GM10266 (cell line): ENCODE data around the gene B3GNT8.
A peak's percentile ranks its signal among the peaks of the same experiment; 100 is the strongest.
"Not testable (repeated sequence)": the region's sequence is repeated elsewhere in the genome, so short reads cannot be mapped to it uniquely, and the experiment has no call there.

Experiments
- DNase-seq: peaks from one replicate; pipeline ENCODE4 v3.0.0; 2012; ENCODE audit errors: extremely low spot score
- TF ChIP-seq, protein P1 (sequence below): IDR thresholded peaks from 2 replicates; pipeline ENCODE4 v1.5.1; 2012; ENCODE audit warnings: mild to moderate bottlenecking, low read depth; ENCODE audit not compliant: control insufficient read depth, insufficient read depth; ENCODE audit errors: missing control alignments

Gene B3GNT8

DNA sequence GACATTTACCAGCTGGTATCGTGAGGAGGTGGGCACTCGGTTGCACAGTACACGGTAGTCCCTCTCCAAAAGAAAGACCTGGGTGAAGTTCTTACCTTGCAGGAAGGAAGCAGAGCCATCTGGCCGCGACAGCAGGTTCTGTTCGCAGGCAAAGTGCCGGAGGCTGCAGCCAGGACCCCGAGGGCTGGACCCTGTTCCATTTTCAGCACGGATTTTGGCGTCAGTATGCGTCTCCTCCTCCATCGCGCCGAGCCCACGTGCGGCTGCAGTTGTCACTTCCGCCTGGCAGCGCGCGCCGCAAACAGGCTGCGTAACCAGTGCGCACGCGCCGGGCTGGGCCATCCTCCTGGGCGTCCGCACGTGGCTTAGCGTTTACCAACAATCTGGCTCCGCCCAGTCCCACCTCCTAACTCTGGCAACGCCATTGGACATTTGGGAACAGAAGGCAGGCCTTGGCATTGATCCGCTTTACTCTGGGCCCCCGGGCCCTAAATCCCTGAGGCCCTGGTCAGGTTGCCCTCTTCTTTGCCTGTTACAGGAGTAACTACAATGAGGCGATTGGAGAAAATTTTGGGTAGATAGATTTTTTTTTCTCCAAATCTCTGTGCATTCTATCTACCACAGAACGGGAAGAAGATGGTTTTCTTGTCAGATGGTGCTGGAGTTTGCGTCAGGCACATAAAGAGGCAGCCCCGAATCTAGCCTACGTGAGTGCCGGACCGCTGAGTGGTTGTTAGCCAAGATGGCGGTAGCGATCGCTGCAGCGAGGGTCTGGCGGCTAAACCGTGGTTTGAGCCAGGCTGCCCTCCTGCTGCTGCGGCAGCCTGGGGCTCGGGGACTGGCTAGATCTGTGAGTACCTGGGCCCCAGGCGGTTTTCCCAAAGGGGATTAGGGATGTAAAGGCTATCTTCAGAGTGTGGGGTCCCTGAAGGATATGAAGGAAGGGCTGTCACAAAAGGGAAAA is 29.8 kb downstream of the B3GNT8 start, which contains the start of the genes BCKDHA and EXOSC5:
Gene BCKDHA, plus strand, starts transcription at position 733 of the 964 bp plus-strand sequence. Its CDS starts 10 bp downstream, at position 743.
Gene EXOSC5, minus strand, starts transcription at position 274 of the 964 bp plus-strand sequence. Its CDS starts 31 bp downstream, at position 243.
- peak; percentile 97 for DNase-seq
- TF ChIP-seq, protein P1, sequence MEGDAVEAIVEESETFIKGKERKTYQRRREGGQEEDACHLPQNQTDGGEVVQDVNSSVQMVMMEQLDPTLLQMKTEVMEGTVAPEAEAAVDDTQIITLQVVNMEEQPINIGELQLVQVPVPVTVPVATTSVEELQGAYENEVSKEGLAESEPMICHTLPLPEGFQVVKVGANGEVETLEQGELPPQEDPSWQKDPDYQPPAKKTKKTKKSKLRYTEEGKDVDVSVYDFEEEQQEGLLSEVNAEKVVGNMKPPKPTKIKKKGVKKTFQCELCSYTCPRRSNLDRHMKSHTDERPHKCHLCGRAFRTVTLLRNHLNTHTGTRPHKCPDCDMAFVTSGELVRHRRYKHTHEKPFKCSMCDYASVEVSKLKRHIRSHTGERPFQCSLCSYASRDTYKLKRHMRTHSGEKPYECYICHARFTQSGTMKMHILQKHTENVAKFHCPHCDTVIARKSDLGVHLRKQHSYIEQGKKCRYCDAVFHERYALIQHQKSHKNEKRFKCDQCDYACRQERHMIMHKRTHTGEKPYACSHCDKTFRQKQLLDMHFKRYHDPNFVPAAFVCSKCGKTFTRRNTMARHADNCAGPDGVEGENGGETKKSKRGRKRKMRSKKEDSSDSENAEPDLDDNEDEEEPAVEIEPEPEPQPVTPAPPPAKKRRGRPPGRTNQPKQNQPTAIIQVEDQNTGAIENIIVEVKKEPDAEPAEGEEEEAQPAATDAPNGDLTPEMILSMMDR = no peak

DNA sequence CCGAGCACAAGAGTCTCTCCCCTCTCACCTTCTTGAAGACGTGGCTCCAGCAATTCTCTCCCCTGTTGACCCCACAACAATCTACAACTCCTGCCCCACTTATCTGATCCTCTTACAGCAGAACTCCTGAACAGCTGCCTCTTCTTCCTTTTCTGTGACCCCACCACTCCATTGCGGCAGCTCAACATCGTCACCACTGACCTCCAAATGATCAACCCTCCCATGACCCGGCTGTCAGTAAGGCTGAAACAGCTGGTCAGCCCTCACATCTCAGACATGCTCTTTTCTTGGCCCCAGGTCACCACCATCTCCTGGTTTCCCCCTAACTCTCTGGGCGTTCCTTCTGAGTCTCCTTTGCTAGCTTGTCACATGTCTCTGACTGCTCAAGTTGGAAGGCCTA is 31.8 kb downstream of the B3GNT8 start:
- no peak for DNase-seq

DNA sequence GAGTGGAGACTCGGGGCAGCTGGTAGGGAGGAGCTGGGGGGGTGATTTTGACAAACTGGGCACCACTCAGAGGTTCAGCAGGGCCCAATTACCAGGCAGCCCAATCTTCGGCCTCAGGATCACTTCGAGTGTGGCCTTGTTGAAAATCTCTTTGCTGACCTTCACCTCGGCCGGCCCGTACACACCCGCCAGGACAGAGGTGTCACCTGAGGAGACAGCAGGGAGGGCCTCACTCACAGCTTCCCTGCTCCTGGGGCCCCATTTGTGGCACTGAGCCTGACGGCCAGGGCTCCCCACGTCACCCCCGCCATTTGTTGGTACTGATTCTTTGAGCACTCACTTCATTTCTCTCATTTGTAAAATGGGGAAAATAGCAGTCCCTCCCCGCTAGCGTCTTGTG is 34.4 kb downstream of the B3GNT8 start:
- TF ChIP-seq, protein P1 = no peak
- no peak for DNase-seq

More for the DNA sequence above, 31.8 kb downstream of the B3GNT8 start:
- TF ChIP-seq, protein P1 = no peak

DNA sequence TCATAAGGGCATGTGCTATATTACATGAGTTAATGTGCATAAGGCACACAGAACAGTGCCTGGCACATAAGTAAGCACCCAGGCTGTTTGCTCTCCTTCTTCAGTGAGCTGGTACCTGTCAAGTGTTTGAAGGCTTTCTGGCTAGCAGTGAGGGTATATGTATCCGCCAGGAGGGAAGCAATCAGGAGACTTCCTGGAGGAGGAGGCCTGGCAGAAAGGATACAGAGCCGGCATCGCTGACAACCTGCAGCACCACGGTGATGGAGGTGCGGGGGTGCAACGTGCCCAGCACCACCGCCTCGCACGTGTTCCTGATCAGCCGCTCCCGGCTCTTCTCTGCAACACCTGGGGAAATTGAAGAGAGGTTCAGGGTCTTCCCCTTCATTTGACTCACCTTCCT is 35.6 kb downstream of the B3GNT8 start:
- DNase-seq = no peak
- TF ChIP-seq, protein P1 = no peak

DNA sequence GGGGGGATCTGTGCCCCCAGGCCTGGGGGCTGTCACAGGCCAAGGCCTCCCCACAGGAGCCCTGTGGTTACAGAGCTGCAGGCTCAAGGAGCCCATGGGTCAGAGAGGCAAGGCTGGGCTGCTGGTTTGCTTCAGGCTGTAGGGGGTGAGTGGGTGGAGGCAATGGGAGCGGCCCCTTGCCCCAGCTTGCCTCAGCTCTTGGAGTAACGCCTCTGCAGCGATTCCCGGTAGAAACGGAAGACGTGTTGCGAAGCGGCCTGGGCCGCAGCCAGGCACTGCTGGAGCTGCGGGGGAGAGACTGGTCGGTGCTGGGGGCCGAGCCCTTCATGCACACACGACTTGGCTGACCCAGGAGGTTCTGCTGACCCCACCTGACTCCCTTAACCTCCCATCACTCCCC is 40.7 kb downstream of the B3GNT8 start:
- TF ChIP-seq, protein P1 = no peak
- no peak for DNase-seq

DNA sequence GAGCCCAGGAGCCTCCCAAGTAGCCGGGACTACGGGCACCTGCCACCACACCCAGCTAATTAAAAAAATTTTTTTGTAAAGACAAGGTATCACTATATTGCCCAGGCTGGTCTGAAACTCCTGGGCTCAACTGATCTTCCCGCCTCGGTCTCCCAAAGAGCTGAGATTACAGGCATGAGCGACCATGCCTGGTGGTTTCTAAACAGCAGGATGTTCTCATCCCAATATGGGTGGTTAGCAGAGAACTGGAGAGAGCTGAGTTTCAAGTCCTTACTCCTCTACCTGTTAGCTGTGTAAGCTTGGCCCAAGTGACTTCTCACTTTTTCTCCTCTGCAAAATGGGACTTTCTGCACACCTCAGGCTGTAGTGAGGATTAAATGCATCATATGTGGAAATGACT is 42.8 kb downstream of the B3GNT8 start:
- DNase-seq = no peak
- TF ChIP-seq, protein P1 = no peak

DNA sequence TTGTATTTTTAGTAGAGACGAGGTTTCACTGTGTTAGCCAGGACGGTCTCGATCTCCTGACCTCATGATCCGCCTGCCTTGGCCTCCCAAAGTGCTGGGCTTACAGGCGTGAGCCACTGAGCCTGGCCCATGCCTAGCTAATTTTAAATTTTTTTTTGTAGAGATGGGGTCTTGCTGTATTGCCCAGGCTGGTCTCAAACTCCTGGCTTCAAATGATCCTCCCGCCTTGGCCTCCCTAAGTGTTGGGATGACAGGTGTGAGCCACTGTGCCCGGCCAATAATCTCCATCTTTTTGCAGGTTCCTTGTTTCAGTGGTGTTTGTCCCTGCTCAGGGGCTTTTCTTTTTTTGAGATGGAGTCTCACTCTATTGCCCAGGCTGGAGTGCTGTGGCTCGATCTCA is 45.6 kb downstream of the B3GNT8 start:
- not testable (repeated sequence) for DNase-seq
